Natural killer cell (primary cell): ENCODE measurements around the gene JPT2. TPM values are rescaled to one million over a fixed set of nuclear protein-coding genes. Genes with fewer than 3 reads are reported as not detected.
"Not testable (repeated sequence)": the region's sequence is repeated elsewhere in the genome, so short reads cannot be mapped to it uniquely, and the experiment has no call there.

Experiments
- ATAC-seq, 3 donors: fragments of 150-1000 bp in 2 of 3; fragments of 200-7000 bp in 1 of 3; cut with Tn5 transposase; 1 replicate in 1 of 3; 2 replicates in 2 of 3; pipeline ENCODE4 v1.10.0; 2021; ENCODE audit warnings: mild to moderate bottlenecking in 2 of 3, moderate library complexity in 2 of 3
- DNase-seq, 2 donors: peaks; one replicate each; pipeline versions ENCODE4 v3.0.0 to v3.0.0-alpha.2; 2013 to 2021; ENCODE audit warnings: mixed read lengths in 1 of 2
- H3K27ac ChIP-seq: one replicate; pipeline ENCODE4 v1.5.1; 2013; ENCODE audit warnings: mild to moderate bottlenecking, low read length
- H3K27me3 ChIP-seq: one replicate; pipeline ENCODE4 v1.6.1; 2013; ENCODE audit warnings: low read length; ENCODE audit not compliant: control insufficient read depth, insufficient read depth
- H3K36me3 ChIP-seq: one replicate; pipeline ENCODE4 v1.6.1; 2013; ENCODE audit warnings: low read length; ENCODE audit not compliant: control insufficient read depth, insufficient read depth
- H3K4me1 ChIP-seq: one replicate; pipeline ENCODE4 v1.6.1; 2013; ENCODE audit warnings: low read length; ENCODE audit not compliant: control insufficient read depth, insufficient read depth
- H3K4me3 ChIP-seq: one replicate; pipeline ENCODE4 v1.5.1; 2013; ENCODE audit warnings: low read length
- H3K9me3 ChIP-seq: one replicate; pipeline ENCODE4 v1.6.1; 2013; ENCODE audit warnings: low read length; ENCODE audit not compliant: control insufficient read depth, insufficient read depth
- H3K27ac Mint-ChIP-seq, 2 donors: one replicate each; pipeline ENCODE4 v1.8.0; 2022; ENCODE audit warnings: mild to moderate bottlenecking in 2 of 2, mixed read lengths in 2 of 2, moderate library complexity in 1 of 2
- H3K27me3 Mint-ChIP-seq, 2 donors: one replicate each; pipeline ENCODE4 v1.8.0; 2022; ENCODE audit warnings: low read depth in 2 of 2, mixed read lengths in 2 of 2
- H3K36me3 Mint-ChIP-seq: one replicate; pipeline ENCODE4 v1.8.0; 2022; ENCODE audit warnings: mixed read lengths
- H3K4me1 Mint-ChIP-seq, 2 donors: one replicate each; pipeline ENCODE4 v1.8.0; 2022; ENCODE audit warnings: mixed read lengths in 2 of 2
- H3K4me3 Mint-ChIP-seq: one replicate; pipeline ENCODE4 v1.8.0; 2022; ENCODE audit warnings: mild to moderate bottlenecking, moderate library complexity, mixed read lengths
- H3K9me3 Mint-ChIP-seq, 2 donors: one replicate each; pipeline ENCODE4 v1.8.0; 2022; ENCODE audit warnings: mixed read lengths in 2 of 2
- WGBS: methylation state at CpG from one replicate; pipeline ENCODE4 v1.1.7; 2013; ENCODE audit warnings: missing lambda C conversion rate; ENCODE audit not compliant: insufficient coverage; 5-methylcytosine and 5-hydroxymethylcytosine counted together
- intact Hi-C: fragments of 100-400 bp; cut with micrococcal nuclease; formaldehyde crosslinking; loops from one replicate; pipeline ENCODE4 v1.14.2; 2022
- total RNA-seq, 4 donors: library from RNA; stranded (reverse); fragments of 120-200 nt in 1 of 4; gene quantifications; one replicate each; pipeline versions ENCODE4 v1.2.3 to v1.2.4, GENCODE V29; 2013 to 2022
- TF ChIP-seq, protein P1 (sequence below): fragments of 200-600 bp; IDR thresholded peaks from one replicate; pipeline ENCODE4 v1.8.0; 2022; ENCODE audit warnings: antibody characterized with exemption

Gene JPT2
- total RNA-seq, 3 donors from 2014 or later (not counting 1 experiment from before 2014, with no cell fraction given): 12.2 to 28.4 (median 14.2) TPM

GRCh38 chr16:1719559-1720229 is 41.6 kb downstream of the JPT2 start:
- H3K9me3 Mint-ChIP-seq, intact Hi-C loops, H3K27ac ChIP-seq, H3K36me3 Mint-ChIP-seq, H3K27me3 ChIP-seq, H3K9me3 ChIP-seq, H3K4me3 ChIP-seq, H3K36me3 ChIP-seq, H3K27me3 Mint-ChIP-seq: not testable (repeated sequence)
- H3K4me1 Mint-ChIP-seq: peaks cover 37 to 38% of the 10 kb centered on the region in 2 donors
- H3K4me3 Mint-ChIP-seq: peak overlapping the region; percentile 60
- ATAC-seq (peak; percentile 39 to 48 (median 41)), DNase-seq (peak in 1 of 2 donors; percentile 45)
- H3K4me1 ChIP-seq: peaks cover 57% of the 10 kb centered on the region
- peak overlapping the region; percentile 70 to 79 for H3K27ac Mint-ChIP-seq
- 35% methylated on average over 4 of the region's 12 CpGs for WGBS

GRCh38 chr16:1721372-1721771 is 43.3 kb downstream of the JPT2 start:
- no peaks in the 10 kb centered on the region for H3K9me3 Mint-ChIP-seq
- H3K4me3 ChIP-seq: no peak overlapping the region
- H3K27me3 Mint-ChIP-seq: no peaks in the 10 kb centered on the region
- intact Hi-C loops: no loop called here
- DNase-seq: no peak
- no peaks in the 10 kb centered on the region for H3K36me3 Mint-ChIP-seq
- TF ChIP-seq, protein P1, sequence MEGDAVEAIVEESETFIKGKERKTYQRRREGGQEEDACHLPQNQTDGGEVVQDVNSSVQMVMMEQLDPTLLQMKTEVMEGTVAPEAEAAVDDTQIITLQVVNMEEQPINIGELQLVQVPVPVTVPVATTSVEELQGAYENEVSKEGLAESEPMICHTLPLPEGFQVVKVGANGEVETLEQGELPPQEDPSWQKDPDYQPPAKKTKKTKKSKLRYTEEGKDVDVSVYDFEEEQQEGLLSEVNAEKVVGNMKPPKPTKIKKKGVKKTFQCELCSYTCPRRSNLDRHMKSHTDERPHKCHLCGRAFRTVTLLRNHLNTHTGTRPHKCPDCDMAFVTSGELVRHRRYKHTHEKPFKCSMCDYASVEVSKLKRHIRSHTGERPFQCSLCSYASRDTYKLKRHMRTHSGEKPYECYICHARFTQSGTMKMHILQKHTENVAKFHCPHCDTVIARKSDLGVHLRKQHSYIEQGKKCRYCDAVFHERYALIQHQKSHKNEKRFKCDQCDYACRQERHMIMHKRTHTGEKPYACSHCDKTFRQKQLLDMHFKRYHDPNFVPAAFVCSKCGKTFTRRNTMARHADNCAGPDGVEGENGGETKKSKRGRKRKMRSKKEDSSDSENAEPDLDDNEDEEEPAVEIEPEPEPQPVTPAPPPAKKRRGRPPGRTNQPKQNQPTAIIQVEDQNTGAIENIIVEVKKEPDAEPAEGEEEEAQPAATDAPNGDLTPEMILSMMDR: no peak
- peaks cover 57% of the 10 kb centered on the region for H3K4me1 ChIP-seq
- H3K27ac Mint-ChIP-seq: peak overlapping the region; percentile 70 to 85
- no peak overlapping the region for H3K4me3 Mint-ChIP-seq
- no peak for ATAC-seq
- H3K36me3 ChIP-seq: peaks cover 14% of the 10 kb centered on the region
- H3K4me1 Mint-ChIP-seq: peaks cover 31 to 33% of the 10 kb centered on the region in 2 donors
- no peak overlapping the region for H3K27ac ChIP-seq
- 94% methylated on average over 9 of the region's 9 CpGs for WGBS
- no peaks in the 10 kb centered on the region for H3K27me3 ChIP-seq
- H3K9me3 ChIP-seq: no peaks in the 10 kb centered on the region

GRCh38 chr16:1723450-1724147 is 45.5 kb downstream of the JPT2 start:
- Mint-ChIP-seq H3K27me3 (no peaks in the 10 kb centered on the region), H3K9me3 (no peaks in the 10 kb centered on the region), H3K4me1 (peaks cover 38 to 41% of the 10 kb centered on the region in 2 donors), H3K27ac (peak overlapping the region; percentile 70 to 85), H3K36me3 (no peaks in the 10 kb centered on the region), H3K4me3 (peak overlapping the region; percentile 80)
- peaks cover 32% of the 10 kb centered on the region for H3K36me3 ChIP-seq
- TF ChIP-seq, protein P1: peak; percentile 81
- H3K27me3 ChIP-seq: no peaks in the 10 kb centered on the region
- intact Hi-C loops: loop anchor here (1.0 kb wide), 1 partner anchor 11 kb away; no protein-coding TSS in a partner anchor
- peak; percentile 46 to 60 (median 51) for ATAC-seq
- no peaks in the 10 kb centered on the region for H3K9me3 ChIP-seq
- WGBS: 65% methylated on average over 6 of the region's 6 CpGs
- peaks cover 56% of the 10 kb centered on the region for H3K4me1 ChIP-seq
- H3K4me3 ChIP-seq: no peak overlapping the region
- H3K27ac ChIP-seq: peak overlapping the region; percentile 43
- DNase-seq: peak in 1 of 2 donors; percentile 73

GRCh38 chr16:1724491-1724890 is 46.4 kb downstream of the JPT2 start:
- peaks cover 39% of the 10 kb centered on the region for H3K36me3 ChIP-seq
- H3K4me1 ChIP-seq: peaks cover 47% of the 10 kb centered on the region
- no peak overlapping the region for H3K27ac Mint-ChIP-seq
- no peak for ATAC-seq
- intact Hi-C loops: no loop called here
- H3K4me3 ChIP-seq: no peak overlapping the region
- H3K27ac ChIP-seq: no peak overlapping the region
- H3K27me3 ChIP-seq: no peaks in the 10 kb centered on the region
- H3K9me3 ChIP-seq: no peaks in the 10 kb centered on the region
- 97% methylated on average over 12 of the region's 12 CpGs for WGBS
- no peaks in the 10 kb centered on the region for H3K27me3 Mint-ChIP-seq
- no peaks in the 10 kb centered on the region for H3K9me3 Mint-ChIP-seq
- DNase-seq: no peak
- H3K4me1 Mint-ChIP-seq: peaks cover 31 to 32% of the 10 kb centered on the region in 2 donors
- TF ChIP-seq, protein P1: no peak
- no peaks in the 10 kb centered on the region for H3K36me3 Mint-ChIP-seq
- H3K4me3 Mint-ChIP-seq: no peak overlapping the region
